Cardiac septum (tissue), 1 donor: ENCODE results near the gene ZNF587B. TPM values are rescaled to one million over a fixed set of nuclear protein-coding genes. Genes with fewer than 3 reads are reported as not detected.
"Not testable (repeated sequence)": the region's sequence is repeated elsewhere in the genome, so short reads cannot be mapped to it uniquely, and the experiment has no call there.

Experiments
- DNase-seq: peaks from one replicate; pipeline ENCODE4 v3.0.0-alpha.2; 2020; ENCODE audit warnings: low spot score
- intact Hi-C: fragments of 100-400 bp; cut with DNase I; formaldehyde crosslinking; loops from one replicate; pipeline ENCODE4 v1.14.0; 2022
- total RNA-seq: library from RNA; stranded (reverse); fragmentation: NEBNext Ultra II Directional; extraction: Animal tissue kit (Norgen Biotek cat#: 25700); gene quantifications from one replicate; pipeline ENCODE4 v1.2.1, GENCODE V29; 2021
- donor health status: DM: no; HTN: no; CAD: no.

Gene ZNF587B
- total RNA-seq, 1 donor from 2014 or later, result 7.6 TPM

GRCh38 chr19:57816652-57817051 lies 13.4 kb upstream of the ZNF587B start:
- intact Hi-C loops, result no loop called here
- no peak for DNase-seq

- DNase-seq, result no peak
- intact Hi-C loops, result no loop called here
Measured at GRCh38 chr19:57817976-57818375, 12.1 kb upstream of the ZNF587B start.

- no peak for DNase-seq
- intact Hi-C loops, result no loop called here
Measured at GRCh38 chr19:57818378-57818777, 11.7 kb upstream of the ZNF587B start.

- DNase-seq, result peak; percentile 89
- intact Hi-C loops, result no loop called here
Measured at GRCh38 chr19:57819475-57820148, 10.5 kb upstream of the ZNF587B start.

GRCh38 chr19:57820599-57820998 lies 9.5 kb upstream of the ZNF587B start:
- DNase-seq, result no peak
- intact Hi-C loops, result no loop called here

- intact Hi-C loops, DNase-seq: not testable (repeated sequence)
Measured at GRCh38 chr19:57821095-57821494, 9.0 kb upstream of the ZNF587B start.

- DNase-seq, intact Hi-C loops: not testable (repeated sequence)
Measured at GRCh38 chr19:57821501-57821900, 8.6 kb upstream of the ZNF587B start.

- DNase-seq, intact Hi-C loops: not testable (repeated sequence)
Measured at GRCh38 chr19:57823155-57823554, 6.9 kb upstream of the ZNF587B start.

- intact Hi-C loops, DNase-seq: not testable (repeated sequence)
Measured at GRCh38 chr19:57823608-57824007, 6.5 kb upstream of the ZNF587B start.

- DNase-seq, result no peak
- intact Hi-C loops, result no loop called here
Measured at GRCh38 chr19:57825511-57825910, 4.6 kb upstream of the ZNF587B start.

- no peak for DNase-seq
- intact Hi-C loops, result no loop called here
Measured at GRCh38 chr19:57829316-57829715, 783 bp upstream of the ZNF587B start.

GRCh38 chr19:57836991-57837390 lies 6.9 kb downstream of the ZNF587B start:
- DNase-seq, intact Hi-C loops: not testable (repeated sequence)

- DNase-seq, intact Hi-C loops: not testable (repeated sequence)
Measured at GRCh38 chr19:57838622-57839191, 8.6 kb downstream of the ZNF587B start.

GRCh38 chr19:57841122-57841763 lies 11.1 kb downstream of the ZNF587B start:
- no peak for DNase-seq
- intact Hi-C loops, result no loop called here

- DNase-seq, intact Hi-C loops: not testable (repeated sequence)
Measured at GRCh38 chr19:57847164-57847563, 17.1 kb downstream of the ZNF587B start.

- DNase-seq, intact Hi-C loops: not testable (repeated sequence)
Measured at GRCh38 chr19:57849162-57849665, 19.1 kb downstream of the ZNF587B start.

- DNase-seq, result peak; percentile 86
Measured at GRCh38 chr19:57849666-57850473, 19.8 kb downstream of the ZNF587B start, which contains the start of gene ZNF587. ZNF587 (plus strand) TSS chr19:57849859; CDS start chr19:57850039, 180 bp downstream.

GRCh38 chr19:57850553-57851017 lies 20.5 kb downstream of the ZNF587B start:
- no peak for DNase-seq
- intact Hi-C loops, result no loop called here

More at GRCh38 chr19:57849666-57850473, 19.8 kb downstream of the ZNF587B start, which contains the start of gene ZNF587:
- intact Hi-C loops, result not testable (repeated sequence)

GRCh38 chr19:57851812-57852603 lies 21.9 kb downstream of the ZNF587B start:
- intact Hi-C loops, DNase-seq: not testable (repeated sequence)
